Kidney epithelial cell (primary cell): ENCODE results near the gene DDI2. TPM values are rescaled to one million over a fixed set of nuclear protein-coding genes. Genes with fewer than 3 reads are reported as not detected.

ENCODE experiments used
- DNase-seq: peaks from one replicate; pipeline ENCODE4 v3.0.0-alpha.2; 2010; ENCODE audit warnings: low read depth
- H3K27me3 ChIP-seq: 2 replicates; pipeline ENCODE4 v1.6.0; 2011; ENCODE audit warnings: low read length; ENCODE audit not compliant: control insufficient read depth, insufficient read depth
- H3K36me3 ChIP-seq: 2 replicates; pipeline ENCODE4 v1.5.1; 2011; ENCODE audit warnings: low read length; ENCODE audit not compliant: control insufficient read depth, insufficient read depth
- H3K4me3 ChIP-seq: 2 replicates; pipeline ENCODE4 v1.5.1; 2011; ENCODE audit warnings: low read depth, mild to moderate bottlenecking, control low read depth, low read length
- CTCF ChIP-seq: IDR thresholded peaks from 2 replicates; pipeline ENCODE4 v1.5.1; 2011; ENCODE audit warnings: mild to moderate bottlenecking, moderate library complexity, low read length, control low read depth, inconsistent platforms; ENCODE audit not compliant: insufficient read depth, poor library complexity, severe bottlenecking
- total RNA-seq: library from RNA; depleted of rRNA; stranded (reverse); fragments of >200 nt; gene quantifications from 2 replicates; pipeline ENCODE4 v1.2.3, GENCODE V29; 2015

DDI2 gene
- total RNA-seq, 1 donor from 2014 or later: 16.9 TPM

- no peaks in the 10 kb centered on the region for H3K27me3 ChIP-seq
- no peak for TF ChIP-seq CTCF
- H3K4me3 ChIP-seq: no peak overlapping the region
- no peak for DNase-seq
- no peaks in the 10 kb centered on the region for H3K36me3 ChIP-seq
Observed at GRCh38 chr1:15574741-15575140, 42.5 kb upstream of the DDI2 start.

- Histone ChIP-seq H3K36me3 (no peaks in the 10 kb centered on the region), H3K4me3 (no peak overlapping the region), H3K27me3 (no peaks in the 10 kb centered on the region)
- no peak for DNase-seq
- TF ChIP-seq CTCF: no peak
Observed at GRCh38 chr1:15575549-15576150, 41.6 kb upstream of the DDI2 start.

- no peak for DNase-seq
- Histone ChIP-seq H3K27me3 (no peaks in the 10 kb centered on the region), H3K4me3 (no peak overlapping the region), H3K36me3 (no peaks in the 10 kb centered on the region)
- TF ChIP-seq CTCF: no peak
Observed at GRCh38 chr1:15577691-15578090, 39.6 kb upstream of the DDI2 start.

GRCh38 chr1:15578921-15579682 is 38.2 kb upstream of the DDI2 start:
- no peak for TF ChIP-seq CTCF
- no peak for DNase-seq

GRCh38 chr1:15579683-15580047 is 37.6 kb upstream of the DDI2 start:
- Histone ChIP-seq H3K36me3 (no peaks in the 10 kb centered on the region), H3K4me3 (no peak overlapping the region), H3K27me3 (no peaks in the 10 kb centered on the region)
- TF ChIP-seq CTCF: no peak
- no peak for DNase-seq

More at GRCh38 chr1:15578921-15579682, 38.2 kb upstream of the DDI2 start:
- no peaks in the 10 kb centered on the region for H3K27me3 ChIP-seq
- no peaks in the 10 kb centered on the region for H3K36me3 ChIP-seq
- H3K4me3 ChIP-seq: no peak overlapping the region
